GM11168 (cell line): ENCODE data around the gene HELZ.

Experiments used
- in situ Hi-C: fragments of 300-500 bp; cut with MboI; formaldehyde crosslinking; loops from one replicate; pipeline ENCODE4 v1.12.0; 2022; ENCODE audit warnings: low sequenced_read_pairs; ENCODE audit not compliant: unreplicated experiment

HELZ gene

DNA sequence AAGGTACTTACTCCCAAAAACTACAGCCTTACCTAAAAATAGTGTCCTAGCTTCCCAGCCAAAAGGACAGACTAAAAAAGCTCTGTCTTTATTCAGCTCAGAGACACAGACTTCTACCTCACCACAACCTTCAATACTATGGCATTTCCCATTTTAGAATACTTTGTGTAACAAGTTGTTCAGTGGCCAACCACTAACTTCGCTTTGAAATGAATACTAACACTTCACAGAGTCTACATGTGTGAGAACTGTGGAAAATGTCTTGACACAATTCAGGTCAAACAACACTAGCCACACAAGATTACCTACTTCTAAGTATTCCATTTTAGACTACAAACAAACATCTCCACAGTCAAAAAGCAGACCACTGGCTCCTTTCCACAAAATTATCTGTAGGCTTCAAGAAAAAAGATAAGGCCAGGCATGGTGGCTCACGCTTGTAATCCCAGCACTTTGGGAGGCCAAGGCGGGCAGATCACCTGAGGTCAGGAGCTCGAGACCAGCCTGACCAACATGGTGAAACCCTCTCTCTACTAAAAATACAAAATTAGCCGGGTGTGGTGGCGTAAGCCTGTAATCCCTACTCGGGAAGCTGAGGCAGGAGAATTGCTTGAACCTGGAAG, 3.2 kb downstream of the HELZ start:
- in situ Hi-C loops, result no loop called here

DNA sequence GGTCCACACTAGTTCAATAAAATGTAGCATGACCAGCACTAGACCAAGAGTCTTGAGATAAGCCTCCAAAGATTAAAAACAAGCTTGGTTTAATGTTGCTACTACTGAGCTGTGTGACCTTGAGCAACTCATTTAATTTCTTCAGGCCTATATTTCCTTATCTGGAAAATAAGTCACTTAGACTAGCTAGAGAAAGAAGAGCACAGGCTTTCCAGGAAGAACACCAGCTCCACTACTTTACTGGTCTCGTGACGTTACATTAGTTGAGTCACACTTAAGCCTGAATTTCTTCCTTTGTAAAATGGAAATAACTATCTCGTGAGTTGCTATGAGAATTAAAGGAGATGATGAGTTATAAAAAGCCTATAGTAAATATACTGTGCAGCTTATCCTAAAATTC, 5.4 kb downstream of the HELZ start:
- in situ Hi-C loops, result no loop called here

DNA sequence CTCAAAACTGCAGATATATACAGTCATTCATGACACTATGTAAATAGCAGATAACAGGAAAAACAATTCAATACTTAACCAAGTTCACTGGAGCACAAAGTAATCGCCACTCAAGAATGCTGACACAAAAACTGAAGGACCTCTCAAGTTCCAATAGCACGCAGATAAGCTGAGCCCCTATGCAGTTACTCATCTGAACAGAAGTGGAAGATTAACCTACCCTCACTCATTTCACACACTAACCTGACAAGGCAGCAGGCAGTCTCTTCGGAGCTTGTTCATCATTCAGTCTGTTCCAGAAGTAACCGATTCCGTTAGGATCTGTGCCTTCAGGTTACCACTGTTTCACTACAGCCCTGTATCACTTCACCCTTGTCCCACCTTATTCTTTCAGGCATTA, 6.0 kb downstream of the HELZ start:
- in situ Hi-C loops, result no loop called here

DNA sequence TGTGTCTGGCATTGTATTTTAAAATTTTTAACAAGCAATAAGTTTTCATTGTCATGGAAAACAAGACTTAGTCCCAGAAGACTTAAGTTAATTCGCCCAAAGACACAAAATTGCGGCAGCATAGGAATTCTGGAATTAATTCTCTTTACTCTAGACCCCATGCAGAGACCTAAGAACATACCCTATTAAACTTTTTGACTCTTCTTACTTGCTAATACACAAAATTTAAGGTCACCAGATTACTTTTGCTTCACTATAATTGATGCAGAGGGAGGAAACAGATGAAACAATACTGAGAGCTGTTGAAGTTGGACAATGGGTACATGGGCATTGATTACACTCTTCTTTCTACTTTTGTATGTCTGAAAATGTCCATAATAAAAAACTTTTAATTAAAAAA, 12.6 kb downstream of the HELZ start:
- in situ Hi-C loops, result no loop called here

DNA sequence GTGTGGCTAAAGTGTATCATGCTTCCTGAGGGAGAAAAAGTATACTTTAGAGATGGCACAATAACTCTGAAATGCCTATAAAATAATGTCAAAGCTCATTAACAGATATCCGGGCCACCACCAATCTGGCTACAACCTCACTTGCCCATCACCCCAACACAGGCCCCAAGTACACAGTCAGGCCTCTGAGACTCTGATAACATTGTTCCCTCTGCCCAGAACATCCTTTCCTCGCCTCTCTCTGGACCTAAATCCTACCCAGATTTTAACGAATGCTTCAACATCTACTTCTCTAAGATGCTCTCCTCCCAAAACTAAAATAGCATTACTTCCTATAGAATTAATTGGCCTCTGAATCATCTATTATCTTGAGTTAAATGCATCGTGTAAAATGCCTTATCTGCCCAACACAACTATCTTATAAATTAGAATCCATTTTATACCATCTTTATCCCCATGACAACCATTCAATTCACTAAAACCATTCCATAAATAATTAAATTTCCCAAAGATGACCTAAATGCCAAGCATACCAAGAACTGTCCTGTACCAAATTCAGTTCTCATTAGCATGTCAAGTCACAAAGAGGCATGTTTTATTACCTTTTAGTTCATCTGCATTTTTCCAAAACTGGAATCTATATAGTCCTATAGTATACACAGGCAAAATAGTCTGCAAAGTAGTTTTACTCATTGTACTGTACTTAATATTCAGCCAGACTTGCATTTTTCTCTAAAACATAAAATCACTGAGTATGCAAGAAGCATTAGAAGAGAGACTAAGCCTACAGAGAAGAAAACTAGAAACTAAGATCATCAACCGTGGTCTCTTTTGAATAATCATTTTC, 15.7 kb downstream of the HELZ start:
- in situ Hi-C loops, result no loop called here

DNA sequence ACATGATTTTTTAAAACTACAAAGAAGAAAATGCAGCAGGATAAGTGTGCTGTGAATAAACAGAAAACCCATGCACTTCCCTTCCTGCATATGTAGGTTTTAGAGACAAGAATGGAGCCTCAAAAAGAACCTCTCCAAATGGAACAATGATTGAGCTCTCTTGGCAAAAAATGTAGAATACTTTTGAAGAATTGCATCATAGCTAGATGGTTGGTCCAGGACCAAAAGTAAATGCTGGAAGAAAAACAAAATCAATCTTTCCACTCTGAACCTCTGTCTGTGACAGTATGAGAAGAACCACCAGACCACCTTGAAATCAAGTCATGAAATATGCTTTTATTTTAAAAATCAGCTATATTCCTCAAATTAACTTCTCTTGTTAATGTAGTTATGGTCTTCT, 17.5 kb downstream of the HELZ start:
- in situ Hi-C loops, result no loop called here

DNA sequence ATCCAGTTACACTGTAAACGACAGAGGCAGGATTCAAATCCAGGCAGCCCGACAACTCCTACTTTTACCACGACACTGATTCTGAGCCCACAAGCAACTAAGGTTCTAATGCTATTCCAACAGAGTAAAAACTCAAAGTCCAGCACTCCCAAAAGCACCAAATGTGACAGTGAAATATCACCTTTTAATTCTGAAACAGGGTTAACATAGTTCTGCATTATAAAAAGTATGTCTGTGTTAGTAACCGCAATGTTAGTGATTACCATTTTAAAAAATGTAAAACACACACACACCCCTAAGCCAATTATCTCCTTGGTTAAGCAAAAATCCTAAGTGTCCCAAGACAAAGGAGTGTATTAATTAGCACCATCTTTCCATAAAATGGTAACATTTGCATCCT, 19.7 kb downstream of the HELZ start:
- in situ Hi-C loops, result no loop called here

DNA sequence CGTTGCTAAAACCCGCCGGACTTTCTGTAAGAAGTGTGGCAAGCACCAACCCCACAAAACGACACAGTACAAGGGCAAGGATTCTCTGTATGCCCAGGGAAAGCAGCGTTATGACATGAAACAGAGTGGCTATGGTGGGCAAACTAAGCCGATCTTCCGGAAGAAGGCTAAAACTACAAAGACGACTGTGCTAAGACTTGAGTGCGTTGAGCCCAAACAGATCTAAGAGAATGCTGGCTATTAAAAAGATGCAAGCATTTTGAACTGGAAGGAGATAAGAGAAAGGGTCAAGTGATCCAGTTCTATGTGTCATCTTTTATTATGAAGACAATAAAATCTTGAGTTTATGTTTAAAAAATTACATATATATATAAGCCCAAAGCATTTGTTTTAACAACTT, 20.3 kb downstream of the HELZ start:
- in situ Hi-C loops, result no loop called here

DNA sequence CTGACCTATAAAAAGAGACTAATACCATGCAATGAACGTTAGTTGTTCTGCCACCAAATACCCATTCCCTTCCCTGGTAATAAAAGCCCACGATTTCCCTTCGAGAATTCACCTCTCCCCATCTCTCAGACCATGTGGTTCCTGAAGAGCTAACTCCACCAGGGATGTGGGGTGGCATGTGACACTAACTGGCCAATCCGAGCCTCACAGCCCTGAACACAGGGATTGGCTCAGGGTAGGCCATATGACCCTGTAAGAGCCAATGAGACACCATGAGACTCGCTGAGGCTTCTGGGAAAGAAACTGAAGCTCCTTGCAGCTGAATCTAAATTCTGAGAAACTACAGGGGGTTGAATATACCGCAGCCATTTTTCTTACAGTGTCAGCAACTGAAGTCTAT, 21.1 kb downstream of the HELZ start:
- in situ Hi-C loops, result no loop called here

DNA sequence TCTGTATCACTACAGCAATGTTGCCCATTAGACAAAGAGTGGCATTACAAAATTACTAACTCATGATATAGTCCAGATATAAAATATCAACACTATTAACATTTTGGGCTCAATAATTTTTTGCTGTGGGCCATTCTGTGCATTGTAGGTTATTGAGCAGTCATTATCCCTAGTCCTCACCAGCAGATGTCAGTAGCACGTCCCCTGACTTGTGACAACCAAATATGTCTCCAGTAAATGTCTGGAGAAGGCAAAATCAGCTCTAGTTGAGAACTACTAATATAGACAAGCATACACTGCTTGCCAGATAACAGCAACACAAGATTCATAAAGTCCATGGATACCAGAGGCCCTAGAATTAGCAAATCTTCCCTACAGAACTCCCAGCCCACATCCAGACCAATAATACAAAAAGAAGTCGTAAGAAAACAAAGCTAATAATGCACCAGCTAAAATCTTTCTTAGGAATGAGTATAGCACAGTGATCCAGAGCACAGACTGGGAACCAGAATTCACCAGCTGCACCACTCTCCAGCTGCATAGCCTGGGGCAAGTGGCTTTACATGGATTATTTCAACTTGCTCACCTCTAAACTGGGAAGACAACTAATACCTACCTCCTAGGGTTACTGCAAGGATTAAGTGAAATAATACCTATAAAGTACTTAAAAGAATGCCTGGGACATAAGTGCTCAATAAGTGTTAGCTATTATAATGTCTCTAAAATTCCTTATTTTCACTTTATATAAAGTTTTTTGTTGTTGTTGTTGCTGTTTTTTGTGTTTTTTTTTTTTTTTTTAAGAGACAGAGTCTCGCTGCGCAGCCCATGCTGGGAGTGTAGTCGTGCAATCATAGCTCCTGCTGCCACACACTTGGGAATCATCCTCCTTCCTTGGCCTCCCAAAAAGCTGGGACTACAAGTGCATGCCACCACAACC, 23.7 kb downstream of the HELZ start:
- in situ Hi-C loops, result no loop called here

DNA sequence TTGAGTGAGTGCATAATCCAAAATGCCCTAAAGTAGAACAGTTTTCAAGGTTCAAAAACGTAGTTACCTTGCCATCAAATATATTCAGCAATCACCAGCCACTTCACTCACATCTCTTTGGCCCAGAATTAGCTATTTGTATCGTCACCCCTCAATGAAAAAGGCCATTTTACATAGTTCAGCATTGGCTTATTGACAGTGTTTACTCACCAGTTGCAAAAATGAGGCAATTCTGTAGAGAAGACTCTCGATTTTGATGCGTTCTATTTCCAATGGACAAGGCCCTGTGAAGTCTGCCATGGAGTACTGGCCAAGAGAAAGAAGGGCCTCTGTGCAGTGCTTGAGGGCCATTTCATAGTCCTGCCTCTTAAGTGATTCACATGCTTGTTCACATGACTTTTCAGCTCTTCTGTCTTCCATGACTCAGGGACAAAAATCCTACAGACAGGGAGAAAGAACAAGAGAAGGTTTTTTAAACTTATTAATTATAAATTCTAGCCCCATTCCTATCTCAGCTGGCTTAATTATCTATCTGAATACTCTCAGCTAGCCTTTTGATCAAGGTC, 26.5 kb downstream of the HELZ start:
- in situ Hi-C loops, result no loop called here

DNA sequence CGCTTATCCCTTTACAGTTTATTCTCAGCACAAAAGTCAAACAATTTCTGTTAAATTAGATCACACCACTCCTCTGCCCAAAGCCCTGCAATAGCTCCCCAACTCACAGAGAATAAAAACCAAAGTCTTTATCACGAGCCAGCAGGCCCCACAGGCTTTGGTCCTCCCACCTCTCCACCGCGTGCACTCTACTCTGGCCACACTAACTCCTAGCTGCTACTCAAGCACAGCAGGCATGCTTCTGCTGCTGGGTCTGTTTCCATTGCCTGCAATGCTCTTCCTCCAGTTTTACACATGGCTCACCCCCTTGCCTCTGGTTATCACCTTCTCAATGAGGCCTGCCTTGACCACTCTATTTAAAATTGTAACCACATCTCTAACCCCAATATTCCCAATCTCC, 27.6 kb downstream of the HELZ start:
- in situ Hi-C loops, result no loop called here

DNA sequence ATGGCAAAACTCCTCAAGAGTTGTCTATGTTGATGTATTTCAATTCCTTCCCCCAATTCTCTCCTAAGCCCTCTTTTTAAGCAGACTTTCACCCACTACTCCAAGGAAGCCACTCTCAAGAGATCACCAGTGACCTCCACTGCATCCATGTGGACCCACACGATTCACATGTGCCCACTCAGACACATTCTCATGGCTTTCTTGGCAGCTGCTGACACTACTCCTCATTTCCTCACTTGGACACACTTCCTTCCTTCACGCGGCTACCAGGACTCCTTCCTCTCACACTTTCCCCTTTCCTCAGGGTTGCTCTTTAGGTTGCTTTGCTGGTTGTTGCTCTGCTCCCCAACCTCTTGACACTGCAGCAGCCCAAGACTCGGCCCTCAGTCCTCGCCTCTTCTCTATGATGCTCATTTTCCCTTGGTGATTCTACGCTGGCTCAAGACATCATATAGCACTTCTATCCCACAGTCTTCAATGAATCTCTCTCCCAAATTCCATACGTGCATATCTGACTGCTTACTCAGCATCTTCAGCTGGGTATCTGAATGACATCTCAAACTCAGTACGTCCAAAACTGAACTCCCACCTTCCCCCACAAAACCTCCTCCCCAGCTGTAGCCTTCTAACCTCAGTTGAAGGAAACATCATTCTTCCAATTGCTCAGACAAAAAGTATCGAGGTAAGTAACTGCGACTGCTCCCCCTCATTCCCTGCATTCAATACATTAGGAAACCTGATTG, 28.2 kb downstream of the HELZ start:
- in situ Hi-C loops, result no loop called here

DNA sequence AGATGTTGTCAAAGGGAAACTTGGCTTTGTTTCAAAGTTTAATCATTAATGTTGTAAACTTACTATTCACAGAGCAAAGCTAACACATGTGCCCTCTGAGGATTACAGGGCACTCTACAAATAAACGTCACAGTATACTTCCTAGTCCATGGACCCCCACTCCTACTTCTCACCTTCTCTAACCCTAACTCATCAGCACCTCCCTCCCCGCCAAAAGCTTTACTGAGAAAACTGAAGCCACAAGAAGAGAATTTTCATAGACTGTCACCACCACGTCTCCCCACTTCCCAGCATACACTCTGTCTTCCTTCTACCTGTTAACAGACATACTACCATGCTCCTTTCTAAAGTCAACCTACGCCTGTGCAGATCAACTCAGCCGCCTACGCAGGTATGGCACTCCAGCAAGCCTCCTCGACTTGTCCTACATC, 29.0 kb downstream of the HELZ start:
- in situ Hi-C loops, result no loop called here

DNA sequence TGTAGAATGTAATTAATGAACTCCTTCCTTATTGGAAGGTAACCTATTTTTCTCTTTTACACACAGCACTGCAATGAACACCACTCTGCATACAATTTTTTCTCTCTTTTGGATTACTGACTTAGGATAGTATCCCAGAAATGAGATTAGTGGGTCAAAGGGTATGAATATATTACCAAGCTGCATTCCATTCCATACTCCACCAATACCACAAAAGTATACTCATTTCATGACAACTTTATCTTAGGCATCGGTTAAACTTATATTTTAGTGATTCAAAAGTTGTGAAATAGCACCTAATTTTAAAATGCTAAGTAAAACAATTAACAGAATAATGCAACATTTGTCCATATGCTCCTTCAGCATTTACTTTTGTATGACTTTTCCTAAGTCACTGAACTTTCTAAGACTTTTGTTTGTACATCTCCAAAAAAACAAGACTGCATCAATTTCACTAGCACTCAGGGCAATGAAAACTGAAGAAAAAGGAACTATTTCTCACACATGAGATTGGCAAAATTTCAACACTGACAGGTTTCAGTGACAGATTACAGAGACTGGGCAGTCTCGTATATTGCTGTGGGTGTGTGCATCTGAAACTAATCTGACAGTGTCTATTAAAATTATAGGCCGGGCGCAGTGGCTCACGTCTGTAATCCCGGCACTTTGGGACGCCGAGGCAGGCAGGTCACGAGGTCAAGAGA, 32.1 kb downstream of the HELZ start:
- in situ Hi-C loops, result no loop called here

DNA sequence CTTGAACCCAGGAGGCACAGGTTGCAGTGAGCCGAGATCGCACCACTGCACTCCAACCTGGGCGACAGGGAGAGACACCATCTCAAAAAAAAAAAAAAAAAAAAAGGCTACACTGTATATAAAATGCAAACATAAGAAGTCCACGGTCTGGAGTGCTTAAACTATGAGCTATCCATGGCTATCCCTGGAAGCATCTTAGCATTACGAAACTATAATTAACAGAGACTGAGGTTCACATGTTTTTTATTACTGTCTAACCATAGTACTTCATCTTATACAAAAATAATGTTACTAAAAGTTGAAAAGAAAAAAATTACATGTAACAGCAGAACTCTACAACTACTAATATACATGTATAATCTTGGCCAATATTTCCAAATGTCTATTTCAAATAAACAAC, 32.8 kb downstream of the HELZ start:
- in situ Hi-C loops, result no loop called here

DNA sequence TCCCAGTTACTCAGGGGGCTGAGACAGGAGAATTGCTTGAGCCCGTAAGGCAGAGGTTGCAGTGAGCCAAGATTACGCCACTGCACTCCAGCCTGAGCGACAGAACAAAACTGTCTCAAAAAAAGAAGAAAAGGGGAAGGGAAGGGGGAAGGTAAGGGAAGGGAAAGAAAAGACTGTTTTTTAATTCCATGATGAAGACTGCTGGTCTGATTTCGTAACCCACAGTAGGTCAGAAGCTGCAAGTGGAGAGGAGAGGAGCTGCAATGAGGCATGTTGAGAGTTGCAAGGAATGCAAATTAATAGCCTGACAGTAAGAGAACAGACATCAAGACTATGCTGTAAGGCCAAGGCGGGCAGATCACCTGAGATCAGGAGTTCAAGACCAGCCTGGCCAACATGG, 33.3 kb downstream of the HELZ start:
- in situ Hi-C loops, result no loop called here

DNA sequence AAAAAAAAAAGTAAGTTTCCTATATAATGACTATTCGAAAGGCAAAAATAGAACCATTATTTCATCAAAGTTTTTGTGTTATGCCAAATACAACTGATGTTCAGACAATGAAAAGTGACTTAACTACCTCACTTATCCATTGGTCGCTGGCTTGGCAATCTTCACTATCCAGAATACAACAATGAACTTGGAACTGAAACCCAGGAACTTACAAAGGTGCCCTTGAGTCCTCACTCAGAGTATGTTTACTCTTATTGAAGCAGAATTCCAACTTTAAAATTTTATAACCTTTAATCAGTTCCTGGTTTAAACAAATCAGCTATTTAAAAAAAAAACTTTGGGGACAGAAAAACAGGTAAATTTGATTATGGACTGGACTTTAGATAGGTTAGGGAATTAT, 34.1 kb downstream of the HELZ start:
- in situ Hi-C loops, result no loop called here

DNA sequence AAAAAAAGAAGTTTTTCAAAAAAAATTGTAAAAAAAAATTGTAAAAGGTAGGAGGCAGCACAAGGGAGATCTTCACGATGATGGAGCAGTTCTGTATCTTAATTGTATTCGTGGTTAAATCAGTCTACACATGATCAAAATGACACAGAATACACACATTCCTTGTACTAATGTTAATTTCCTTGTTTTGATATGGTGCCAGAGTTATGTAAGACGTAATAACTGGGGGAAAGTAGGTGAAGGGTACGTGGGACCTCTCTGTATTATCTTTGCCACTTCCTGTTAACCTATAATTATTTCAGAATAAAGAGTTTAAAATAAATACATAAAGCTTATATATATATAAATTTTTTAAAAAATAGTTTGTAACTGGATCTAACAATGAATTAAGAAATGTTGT, 36.8 kb downstream of the HELZ start:
- in situ Hi-C loops, result no loop called here
